IMR-90 (cell line): ENCODE measurements around the gene CARMIL1. TPM values are rescaled to one million over a fixed set of nuclear protein-coding genes. Genes with fewer than 3 reads are reported as not detected.

Experiments used
- ATAC-seq: fragments of 200-7000 bp; cut with Tn5 transposase; 2 replicates; pipeline ENCODE4 v1.9.1; 2020; ENCODE audit warnings: low read depth, mild to moderate bottlenecking, moderate library complexity
- BruUV-seq: library from RNA; stranded (reverse); fragments of 400-500 nt; replicated peaks from 2 replicates; lab custom pipeline; 2021; lab: Mats Ljungman, UMichigan
- CTCF ChIA-PET: fragments of 300-600 bp; formaldehyde crosslinking; extraction: SDS; loops from one replicate; lab custom pipeline; 2021; ENCODE audit warnings: antibody characterized with exemption; lab: Yijun Ruan, JAX
- POLR2A ChIA-PET: fragments of 300-600 bp; sonication (Branson Sonifier 250); formaldehyde crosslinking; loops from one replicate; lab custom pipeline; 2022; ENCODE audit warnings: antibody characterized with exemption; ENCODE audit not compliant: unreplicated experiment; lab: Charles Lee
- DNase-seq: peaks from one replicate; pipeline ENCODE4 v3.0.0; 2013
- H2AFZ ChIP-seq: replicated peaks from 2 replicates; pipeline ENCODE3; 2013; ENCODE audit warnings: low read length, mild to moderate bottlenecking; ENCODE audit not compliant: poor library complexity
- H2AK5ac ChIP-seq: 2 replicates; pipeline ENCODE4 v1.6.1; 2013; ENCODE audit warnings: low read depth, low read length, inconsistent platforms
- H2AK9ac ChIP-seq: replicated peaks from 2 replicates; pipeline ENCODE3; 2013; ENCODE audit warnings: mild to moderate bottlenecking, low read depth, low read length, moderate library complexity; ENCODE audit not compliant: poor library complexity
- H2BK120ac ChIP-seq: 2 replicates; pipeline ENCODE4 v1.6.1; 2013; ENCODE audit warnings: low read depth, low read length, inconsistent platforms
- H2BK15ac ChIP-seq: 3 replicates; pipeline ENCODE4 v1.6.1; 2013; ENCODE audit warnings: low read depth, low read length, inconsistent platforms
- H2BK20ac ChIP-seq: 2 replicates; pipeline ENCODE4 v1.6.1; 2013; ENCODE audit warnings: low read depth, mild to moderate bottlenecking, inconsistent platforms, low read length, moderate library complexity
- H2BK5ac ChIP-seq: 2 replicates; pipeline ENCODE4 v1.6.1; 2013; ENCODE audit warnings: mild to moderate bottlenecking, low read depth, low read length, inconsistent platforms; ENCODE audit not compliant: poor library complexity, severe bottlenecking
- H3K14ac ChIP-seq: replicated peaks from 2 replicates; pipeline ENCODE4 v1.6.1; 2013; ENCODE audit warnings: low read depth, low read length, inconsistent platforms
- H3K18ac ChIP-seq: 2 replicates; pipeline ENCODE4 v1.6.1; 2013; ENCODE audit warnings: low read depth, low read length, control low read depth
- H3K23ac ChIP-seq: 2 replicates; pipeline ENCODE4 v1.6.1; 2013; ENCODE audit warnings: low read depth, low read length, inconsistent platforms
- H3K27ac ChIP-seq: 2 replicates; pipeline ENCODE4 v1.5.1; 2013; ENCODE audit warnings: mild to moderate bottlenecking, control low read depth, low read length; ENCODE audit not compliant: insufficient read depth
- H3K27me3 ChIP-seq: 2 replicates; pipeline ENCODE4 v1.6.1; 2013; ENCODE audit warnings: low read length; ENCODE audit not compliant: control insufficient read depth, insufficient read depth
- H3K36me3 ChIP-seq: 2 replicates; pipeline ENCODE4 v1.6.1; 2013; ENCODE audit warnings: low read length, mixed read lengths; ENCODE audit not compliant: control insufficient read depth, insufficient read depth
- H3K4ac ChIP-seq: 2 replicates; pipeline ENCODE4 v1.6.1; 2013; ENCODE audit warnings: low read depth, low read length, inconsistent platforms
- H3K4me1 ChIP-seq: 2 replicates; pipeline ENCODE4 v1.6.1; 2013; ENCODE audit warnings: low read length, mixed read lengths; ENCODE audit not compliant: control insufficient read depth, insufficient read depth
- H3K4me2 ChIP-seq: 2 replicates; pipeline ENCODE4 v1.6.1; 2013; ENCODE audit warnings: low read depth, mild to moderate bottlenecking, control low read depth, low read length, moderate library complexity
- H3K4me3 ChIP-seq: 2 replicates; pipeline ENCODE4 v1.5.1; 2013; ENCODE audit warnings: low read depth, mild to moderate bottlenecking, control low read depth, low read length, moderate library complexity; ENCODE audit not compliant: insufficient read depth
- H3K56ac ChIP-seq: 2 replicates; pipeline ENCODE4 v1.6.1; 2013; ENCODE audit warnings: low read length, inconsistent platforms; ENCODE audit not compliant: insufficient read depth; ENCODE audit errors: extremely low read depth
- H3K79me1 ChIP-seq, 2 experiments: 2 replicates each; pipeline ENCODE4 v1.6.1; 2013; ENCODE audit warnings: low read length in 2 of 2, inconsistent platforms in 1 of 2, low read depth in 1 of 2
- H3K9ac ChIP-seq: 2 replicates; pipeline ENCODE4 v1.6.1; 2013; ENCODE audit warnings: low read depth, low read length, control low read depth
- H3K9me1 ChIP-seq: 2 replicates; pipeline ENCODE4 v1.6.1; 2013; ENCODE audit warnings: low read length, inconsistent platforms; ENCODE audit not compliant: insufficient read depth
- H3K9me3 ChIP-seq: 2 replicates; pipeline ENCODE4 v1.6.1; 2013; ENCODE audit warnings: low read length; ENCODE audit not compliant: control insufficient read depth, insufficient read depth
- H4K20me1 ChIP-seq: 2 replicates; pipeline ENCODE4 v1.6.1; 2013; ENCODE audit warnings: low read length, inconsistent platforms; ENCODE audit not compliant: insufficient read depth
- H4K5ac ChIP-seq: 2 replicates; pipeline ENCODE4 v1.6.1; 2013; ENCODE audit warnings: mild to moderate bottlenecking, low read depth, low read length, control low read depth
- H4K8ac ChIP-seq, 2 experiments: 2 replicates each; pipeline ENCODE4 v1.6.1; 2013; ENCODE audit warnings: low read depth in 2 of 2, low read length in 2 of 2, control low read depth in 1 of 2, inconsistent platforms in 1 of 2
- H4K91ac ChIP-seq: 2 replicates; pipeline ENCODE4 v1.6.1; 2013; ENCODE audit warnings: low read depth, low read length, inconsistent platforms; ENCODE audit not compliant: insufficient read depth
- CHD1 ChIP-seq: IDR thresholded peaks from 2 replicates; pipeline ENCODE4 v1.6.1; 2012; ENCODE audit warnings: low read depth, low read length, improper control_type of control experiment
- ELK1 ChIP-seq: fragments of 150-350 bp; IDR thresholded peaks from 2 replicates; pipeline ENCODE4 v1.6.1; 2016; ENCODE audit warnings: low read depth, mild to moderate bottlenecking, low read length, moderate library complexity, borderline replicate concordance
- MAFK ChIP-seq: IDR thresholded peaks from 2 replicates; pipeline ENCODE4 v1.6.1; 2012; ENCODE audit warnings: low read depth, low read length, improper control_type of control experiment
- NFE2L2 ChIP-seq: fragments of 150-350 bp; IDR thresholded peaks from 2 replicates; pipeline ENCODE4 v1.6.1; 2016; ENCODE audit warnings: low read depth, mild to moderate bottlenecking, low read length
- WGBS, 2 experiments: methylation state at CpG; one replicate each; pipeline versions ENCODE4 v1.1.5 to v1.1.7; 2013; ENCODE audit warnings: missing lambda C conversion rate in 2 of 2; ENCODE audit not compliant: insufficient read length in 1 of 2; ENCODE audit errors: extremely low coverage in 2 of 2; 5-methylcytosine and 5-hydroxymethylcytosine counted together
- dilution Hi-C: fragments of 300-500 bp; cut with HindIII; formaldehyde crosslinking; loops from one replicate; pipeline ENCODE4 v1.14.3; 2018; ENCODE audit warnings: low sequenced_read_pairs; ENCODE audit not compliant: unreplicated experiment
- in situ Hi-C: fragments of 300-500 bp; cut with MboI; formaldehyde crosslinking; loops from 3 replicates; pipeline ENCODE4 v1.14.3; 2019; ENCODE audit warnings: low sequenced_read_pairs, inconsistent platforms, mixed read lengths
- intact Hi-C: fragments of 100-400 bp; cut with micrococcal nuclease; formaldehyde crosslinking; loops from 2 replicates; pipeline ENCODE4 v1.10.0; 2022
- polyA plus RNA-seq, 3 experiments: library from polyadenylated mRNA; depleted of rRNA; stranded (reverse); fragments of >200 nt; gene quantifications; 2 replicates each; pipeline ENCODE4 v1.2.3, GENCODE V29; 2012; ENCODE audit warnings: low replicate concordance in 1 of 3
- total RNA-seq: library from RNA; depleted of rRNA; stranded (reverse); fragments of >200 nt; gene quantifications from 2 replicates; pipeline ENCODE4 v1.2.3, GENCODE V29; 2012

The CARMIL1 gene
- total and polyA plus RNA-seq, 2 of the 4 experiments (the other 2 are of a cell fraction), result 1.3 to 2.9 TPM

- Histone ChIP-seq H2BK20ac (no peak overlapping the region), H3K36me3 (no peaks in the 10 kb centered on the region), H3K23ac (no peak overlapping the region), H3K9ac (no peak overlapping the region), H3K27me3 (no peaks in the 10 kb centered on the region), H3K27ac (no peak overlapping the region), H4K5ac (no peak overlapping the region), H2BK120ac (no peak overlapping the region), H3K4ac (no peak overlapping the region), H3K4me3 (no peak overlapping the region), H3K56ac (no peak overlapping the region), H4K8ac (no peak overlapping the region), H2AFZ (no peak overlapping the region), H3K9me3 (no peaks in the 10 kb centered on the region), H3K18ac (no peak overlapping the region), H2AK5ac (no peak overlapping the region), H2BK5ac (no peak overlapping the region), H3K4me2 (no peak overlapping the region), H3K4me1 (peaks cover 3% of the 10 kb centered on the region; the same call in 1 of the 2 replicates), H2BK15ac (no peak overlapping the region), H3K79me1 (no peaks in the 10 kb centered on the region), H3K9me1 (no peaks in the 10 kb centered on the region), H4K91ac (no peak overlapping the region), H3K14ac (no peak overlapping the region), H4K20me1 (no peaks in the 10 kb centered on the region), H2AK9ac (no peak overlapping the region)
- DNase-seq, result no peak
- no peak for TF ChIP-seq ELK1
- TF ChIP-seq NFE2L2, result no peak
- TF ChIP-seq MAFK, result no peak
- no peak for TF ChIP-seq CHD1
- ATAC-seq, result no peak
- CTCF ChIA-PET, result no interaction called here
- dilution Hi-C loops (no loop called here), intact Hi-C loops (no loop called here), in situ Hi-C loops (no loop called here)
- no CpG with 5 or more reads among the region's 6 CpGs for WGBS, 2 experiments
- POLR2A ChIA-PET, result no interaction called here
- BruUV-seq, result no TSS peak
Observed at GRCh38 chr6:25351485-25351884, 72.3 kb downstream of the CARMIL1 start.
